ENCODE measurements around the gene EVA1B. TPM values are rescaled to one million over a fixed set of nuclear protein-coding genes. Genes with fewer than 3 reads are reported as not detected.

EVA1B gene
- polyA plus RNA-seq, result 2.4 to 4.3 TPM (median 2.7 TPM) in 3 replicates
- 0.40 TPM for polyA plus RNA-seq (2011; ENCODE audit: low read depth)
- polyA plus RNA-seq (2011; cell fraction: cytosol; rRNA removed), result 1.3 and 5.8 TPM in 2 replicates
- 0.52 and 1.8 TPM in 2 replicates for polyA plus RNA-seq (2011; cell fraction: nucleus; rRNA removed)
- 7.1 and 10.5 TPM in 2 replicates for polyA plus RNA-seq (2012; ENCODE audit: low replicate concordance)
- 0.16 to 1.2 TPM (median 0.26 TPM) in 3 replicates for polyA minus RNA-seq
- polyA minus RNA-seq (2011; cell fraction: cytosol; rRNA and poly(A)+ RNA removed), result 6.1 TPM
- polyA minus RNA-seq (2011; cell fraction: nucleus; rRNA and poly(A)+ RNA removed), result 0.70 and 0.84 TPM in 2 replicates

GRCh38 chr1:36323636-36324352, at the start of gene EVA1B:
Gene EVA1B, minus strand, starts transcription at chr1:36323645. Its CDS starts 608 bp downstream, at chr1:36323037.
- Histone ChIP-seq H3K36me3 (ENCODE audit: control insufficient read depth in 2 of 2, extremely low read depth in 1 of 2, insufficient read depth in 2 of 2, low read length in 2 of 2) (peaks cover 1 to 4% of the 10 kb centered on the region in 2 experiments), H3K27me3 (ENCODE audit: control insufficient read depth, extremely low read depth, insufficient read depth, low read length) (no peaks in the 10 kb centered on the region), H3K9me1 (ENCODE audit: control insufficient read depth, extremely low read depth, insufficient read depth, low read length) (no peaks in the 10 kb centered on the region), H3K9me3 (ENCODE audit: control insufficient read depth, low read depth, low read length) (no peaks in the 10 kb centered on the region), H3K4me2 (ENCODE audit: control insufficient read depth, extremely low read depth, insufficient read depth, low read depth, low read length) (peak within 1 kb of the TSS; percentile 82), H3K4me1 (ENCODE audit: control insufficient read depth, extremely low read depth, insufficient read depth, low read length) (peaks cover 16% of the 10 kb centered on the region), H3K27ac (ENCODE audit: control insufficient read depth, insufficient read depth, low read length) (peak within 1 kb of the TSS; percentile 14), H3K9ac (ENCODE audit: control insufficient read depth, extremely low read depth, insufficient read depth, low read length) (peak within 1 kb of the TSS; percentile 69), H2AFZ (ENCODE audit: control insufficient read depth, low read length) (peak within 1 kb of the TSS; percentile 16), H3K4me3 (ENCODE audit: control insufficient read depth in 2 of 3, extremely low read depth in 1 of 3, insufficient read depth in 2 of 3, low read depth in 1 of 3, low read length in 3 of 3) (peak within 1 kb of the TSS; percentile 45 to 67 (median 65)), H3K79me2 (ENCODE audit: control insufficient read depth, insufficient read depth, low read length) (no peaks in the 10 kb centered on the region), H4K20me1 (ENCODE audit: control insufficient read depth, extremely low read depth, insufficient read depth, low read length) (no peaks in the 10 kb centered on the region)
- no peak for TF ChIP-seq EZH2 (IDR thresholded peaks at IDR 0.05; ENCODE audit: low read length)
- no peak for TF ChIP-seq CTCF (optimal IDR thresholded peaks at IDR 0.05 in 1 of 3, IDR thresholded peaks at IDR 0.05 in 1 of 3, conservative IDR thresholded peaks at IDR 0.05 in 1 of 3; ENCODE audit: extremely low read depth in 1 of 3, insufficient read depth in 2 of 3, low read length in 3 of 3)
- no peak for DNase-seq (ENCODE audit: low read depth, low spot score)
- dilution Hi-C loops (cut with MboI; ENCODE audit: extremely low pct_ligation_motif_present, low sequenced_read_pairs), result no loop called here
- FAIRE-seq, result no peak

GRCh38 chr1:36372617-36373016, 49.2 kb upstream of the EVA1B start:
- H3K36me3 ChIP-seq (ENCODE audit: control insufficient read depth in 2 of 2, extremely low read depth in 1 of 2, insufficient read depth in 2 of 2, low read length in 2 of 2), result peaks cover 7 to 16% of the 10 kb centered on the region in 2 experiments
- no peak for FAIRE-seq
- peaks cover 36% of the 10 kb centered on the region for H3K4me1 ChIP-seq (ENCODE audit: control insufficient read depth, extremely low read depth, insufficient read depth, low read length)

More at GRCh38 chr1:36372617-36373016, 49.2 kb upstream of the EVA1B start:
- H4K20me1 ChIP-seq (ENCODE audit: control insufficient read depth, extremely low read depth, insufficient read depth, low read length), result no peaks in the 10 kb centered on the region
- peak overlapping the region; percentile 29 for H3K9ac ChIP-seq (ENCODE audit: control insufficient read depth, extremely low read depth, insufficient read depth, low read length)
- dilution Hi-C loops (cut with MboI; ENCODE audit: extremely low pct_ligation_motif_present, low sequenced_read_pairs), result no loop called here
- no peak overlapping the region for H2AFZ ChIP-seq (ENCODE audit: control insufficient read depth, low read length)
- peaks cover 2% of the 10 kb centered on the region for H3K9me1 ChIP-seq (ENCODE audit: control insufficient read depth, extremely low read depth, insufficient read depth, low read length)
- peaks cover 33% of the 10 kb centered on the region for H3K79me2 ChIP-seq (ENCODE audit: control insufficient read depth, insufficient read depth, low read length)
- H3K9me3 ChIP-seq (ENCODE audit: control insufficient read depth, low read depth, low read length), result no peaks in the 10 kb centered on the region
- TF ChIP-seq CTCF (optimal IDR thresholded peaks at IDR 0.05 in 1 of 3, IDR thresholded peaks at IDR 0.05 in 1 of 3, conservative IDR thresholded peaks at IDR 0.05 in 1 of 3; ENCODE audit: extremely low read depth in 1 of 3, insufficient read depth in 2 of 3, low read length in 3 of 3), result no peak
- no peak for DNase-seq (ENCODE audit: low read depth, low spot score)
- no peak overlapping the region for H3K4me3 ChIP-seq (ENCODE audit: control insufficient read depth in 2 of 3, extremely low read depth in 1 of 3, insufficient read depth in 2 of 3, low read depth in 1 of 3, low read length in 3 of 3)
- H3K27ac ChIP-seq (ENCODE audit: control insufficient read depth, insufficient read depth, low read length), result peak overlapping the region; percentile 71
- H3K27me3 ChIP-seq (ENCODE audit: control insufficient read depth, extremely low read depth, insufficient read depth, low read length), result no peaks in the 10 kb centered on the region
- H3K4me2 ChIP-seq (ENCODE audit: control insufficient read depth, extremely low read depth, insufficient read depth, low read depth, low read length), result peak overlapping the region; percentile 73
